Measurements from ENCODE around the gene PSPC1. TPM values are rescaled to one million over a fixed set of nuclear protein-coding genes. Genes with fewer than 3 reads are reported as not detected.
"Not testable (repeated sequence)": the region's sequence is repeated elsewhere in the genome, so short reads cannot be mapped to it uniquely, and the experiment has no call there.

The PSPC1 gene
- total RNA-seq, 4 donors from 2014 or later = 35.7 to 73.4 (median 45.6) TPM

- TF ChIP-seq POLR2A (IDR thresholded peaks at IDR 0.05) = no peak
- no peak for TF ChIP-seq CTCF (IDR thresholded peaks at IDR 0.05)
- intact Hi-C loops (cut with DNase I) = no loop called here
- Histone ChIP-seq H3K27ac (no peak overlapping the region), H3K36me3 (peaks cover 0 to 64% (median 0%) of the 10 kb centered on the region in 3 donors), H3K27me3 (no peaks in the 10 kb centered on the region), H3K4me3 (no peak overlapping the region), H3K9me3 (no peaks in the 10 kb centered on the region), H3K4me1 (no peaks in the 10 kb centered on the region)
- DNase-seq = no peak
- 76 to 79% methylated on average over 3 of the region's 3 CpGs for WGBS, 2 donors
Observed at GRCh38 chr13:19725320-19725719, 57.4 kb downstream of the PSPC1 start.

- 91 to 95% methylated on average over 2 of the region's 2 CpGs for WGBS, 2 donors
- H3K27me3 ChIP-seq = no peaks in the 10 kb centered on the region
- no peaks in the 10 kb centered on the region for H3K9me3 ChIP-seq
- H3K4me3 ChIP-seq = no peak overlapping the region
- TF ChIP-seq CTCF (IDR thresholded peaks at IDR 0.05) = no peak
- TF ChIP-seq POLR2A (IDR thresholded peaks at IDR 0.05) = no peak
- H3K36me3 ChIP-seq = peaks cover 0 to 53% (median 0%) of the 10 kb centered on the region in 3 donors
- H3K27ac ChIP-seq = no peak overlapping the region
- intact Hi-C loops (cut with DNase I) = no loop called here
- H3K4me1 ChIP-seq = no peaks in the 10 kb centered on the region
- no peak for DNase-seq
Observed at GRCh38 chr13:19720039-19720438, 62.7 kb downstream of the PSPC1 start.

- DNase-seq = no peak
- Histone ChIP-seq H3K27me3 (no peaks in the 10 kb centered on the region), H3K4me1 (peaks cover 0 to 4% (median 0%) of the 10 kb centered on the region in 3 donors), H3K4me3 (no peak overlapping the region), H3K36me3 (peaks cover 0 to 26% (median 0%) of the 10 kb centered on the region in 3 donors), H3K27ac (no peak overlapping the region), H3K9me3 (no peaks in the 10 kb centered on the region)
- TF ChIP-seq POLR2A (IDR thresholded peaks at IDR 0.05) (no peak), CTCF (IDR thresholded peaks at IDR 0.05) (no peak)
- intact Hi-C loops (cut with DNase I) = no loop called here
- WGBS, 2 donors = 63 to 71% methylated on average over 10 of the region's 10 CpGs
Observed at GRCh38 chr13:19713186-19713965, 69.4 kb downstream of the PSPC1 start.

GRCh38 chr13:19709782-19710181 is 73.0 kb downstream of the PSPC1 start:
- DNase-seq = not testable (repeated sequence)

GRCh38 chr13:19709039-19709438 is 73.7 kb downstream of the PSPC1 start:
- WGBS, 2 donors = 91 to 100% methylated on average over 1 of the region's 1 CpG

More at GRCh38 chr13:19709782-19710181, 73.0 kb downstream of the PSPC1 start:
- H3K27me3 ChIP-seq; H3K9me3 ChIP-seq; H3K36me3 ChIP-seq; H3K4me3 ChIP-seq; H3K27ac ChIP-seq; H3K4me1 ChIP-seq; intact Hi-C loops (cut with DNase I): not testable (repeated sequence)

GRCh38 chr13:19704256-19704655 is 78.5 kb downstream of the PSPC1 start:
- H3K27me3 ChIP-seq; H3K4me3 ChIP-seq; H3K9me3 ChIP-seq; DNase-seq; intact Hi-C loops (cut with DNase I); H3K36me3 ChIP-seq; H3K4me1 ChIP-seq; H3K27ac ChIP-seq: not testable (repeated sequence)
- WGBS, 2 donors = 81 to 86% methylated on average over 6 of the region's 6 CpGs

More at GRCh38 chr13:19709039-19709438, 73.7 kb downstream of the PSPC1 start:
- H3K27me3 ChIP-seq; H3K4me1 ChIP-seq; H3K27ac ChIP-seq; H3K4me3 ChIP-seq; H3K36me3 ChIP-seq; DNase-seq; H3K9me3 ChIP-seq; intact Hi-C loops (cut with DNase I): not testable (repeated sequence)

GRCh38 chr13:19701619-19702018 is 81.1 kb downstream of the PSPC1 start:
- H3K27ac ChIP-seq; H3K4me1 ChIP-seq; DNase-seq; H3K36me3 ChIP-seq; H3K4me3 ChIP-seq; H3K9me3 ChIP-seq; intact Hi-C loops (cut with DNase I); H3K27me3 ChIP-seq: not testable (repeated sequence)

- H3K9me3 ChIP-seq; H3K4me1 ChIP-seq; H3K36me3 ChIP-seq; DNase-seq; intact Hi-C loops (cut with DNase I); H3K27me3 ChIP-seq; H3K27ac ChIP-seq; H3K4me3 ChIP-seq: not testable (repeated sequence)
- WGBS, 2 donors = 88 to 100% methylated on average over 3 of the region's 5 CpGs
Observed at GRCh38 chr13:19700963-19701362, 81.8 kb downstream of the PSPC1 start.
